ENCODE results near the gene MAF.

MAF gene

GRCh38 chr16:79600638-79601091 is at the start of gene MAF:
Gene MAF, minus strand, starts transcription at chr16:79600737. Its CDS starts 835 bp downstream, at chr16:79599902.
- peak; percentile 58 to 84 (median 82) for DNase-seq

GRCh38 chr16:79648826-79649225 is 48.3 kb upstream of the MAF start:
- DNase-seq, result no peak

- no peak for DNase-seq
Measured at GRCh38 chr16:79647586-79647985, 47.0 kb upstream of the MAF start.

- no peak for DNase-seq
Measured at GRCh38 chr16:79645701-79646100, 45.2 kb upstream of the MAF start.

- DNase-seq, result no peak
Measured at GRCh38 chr16:79644971-79645667, 44.6 kb upstream of the MAF start.

GRCh38 chr16:79642652-79643051 is 42.1 kb upstream of the MAF start:
- no peak for DNase-seq

GRCh38 chr16:79640513-79641360 is 40.2 kb upstream of the MAF start:
- peak in 1 of 6 experiments; percentile 13 for DNase-seq

- DNase-seq, result no peak
Measured at GRCh38 chr16:79639576-79640311, 39.2 kb upstream of the MAF start.

GRCh38 chr16:79638386-79638785 is 37.8 kb upstream of the MAF start:
- DNase-seq, result no peak

GRCh38 chr16:79635488-79635887 is 35.0 kb upstream of the MAF start:
- no peak for DNase-seq

- no peak for DNase-seq
Measured at GRCh38 chr16:79634298-79634697, 33.8 kb upstream of the MAF start.

- DNase-seq, result no peak
Measured at GRCh38 chr16:79632289-79632688, 31.8 kb upstream of the MAF start.

- DNase-seq, result no peak
Measured at GRCh38 chr16:79628988-79629387, 28.5 kb upstream of the MAF start.

GRCh38 chr16:79628501-79628975 is 28.0 kb upstream of the MAF start:
- DNase-seq, result no peak

GRCh38 chr16:79627092-79627491 is 26.6 kb upstream of the MAF start:
- DNase-seq, result no peak

- no peak for DNase-seq
Measured at GRCh38 chr16:79625738-79626137, 25.2 kb upstream of the MAF start.

GRCh38 chr16:79623824-79624223 is 23.3 kb upstream of the MAF start:
- no peak for DNase-seq

GRCh38 chr16:79623062-79623461 is 22.5 kb upstream of the MAF start:
- DNase-seq, result no peak

- DNase-seq, result no peak
Measured at GRCh38 chr16:79621027-79621426, 20.5 kb upstream of the MAF start.

GRCh38 chr16:79618692-79619050 is 18.1 kb upstream of the MAF start:
- DNase-seq, result no peak

GRCh38 chr16:79618041-79618691 is 17.6 kb upstream of the MAF start:
- no peak for DNase-seq

GRCh38 chr16:79613009-79613408 is 12.5 kb upstream of the MAF start:
- DNase-seq, result no peak

- DNase-seq, result no peak
Measured at GRCh38 chr16:79612207-79612606, 11.7 kb upstream of the MAF start.

Data from stimulated activated naive CD4-positive, alpha-beta T cell (primary cell).